ENCODE results near the gene CLEC4M.
"Not testable (repeated sequence)": the region's sequence is repeated elsewhere in the genome, so short reads cannot be mapped to it uniquely, and the experiment has no call there.

DNA sequence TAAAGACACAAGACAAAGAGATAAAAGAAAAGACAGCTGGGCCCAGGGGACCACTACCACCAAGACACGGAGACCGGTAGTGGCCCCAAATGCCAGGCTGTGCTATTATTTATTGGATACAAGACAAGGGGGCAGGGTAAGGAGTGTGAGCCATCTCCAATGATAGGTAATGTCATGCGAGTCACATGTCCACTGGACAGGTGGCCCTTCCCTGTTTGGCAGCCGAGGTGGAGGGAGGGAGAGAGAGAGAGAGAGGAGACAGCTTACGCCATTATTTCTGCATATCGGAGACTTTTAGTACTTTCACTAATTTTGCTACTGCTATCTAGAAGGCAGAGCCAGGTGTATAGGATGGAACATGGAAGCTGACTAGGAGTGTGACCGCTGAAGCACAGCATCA is 29.7 kb downstream of the CLEC4M start:
- TF ChIP-seq SUZ12 (IDR thresholded peaks at IDR 0.05; ENCODE audit: low read length); RAD21 (IDR thresholded peaks at IDR 0.05 in 1 of 2, conservative IDR thresholded peaks at IDR 0.05 in 1 of 2; ENCODE audit: low read depth in 2 of 2, low read length in 2 of 2); POLR2AphosphoS5 (IDR thresholded peaks at IDR 0.05; ENCODE audit: low read depth, low read length); POLR2A (IDR thresholded peaks at IDR 0.05; ENCODE audit: control extremely low read depth in 1 of 2, low read depth in 2 of 2, low read length in 2 of 2); TEAD4 (IDR thresholded peaks at IDR 0.05; ENCODE audit: low read depth, low read length); RFX5 (IDR thresholded peaks at IDR 0.05; ENCODE audit: borderline replicate concordance, low read depth, low read length); CTCF (IDR thresholded peaks at IDR 0.05; ENCODE audit: control extremely low read depth in 1 of 3, insufficient read depth in 1 of 3, low read depth in 1 of 3, low read length in 3 of 3); TBP (IDR thresholded peaks at IDR 0.05; ENCODE audit: low read depth, low read length); MAX (IDR thresholded peaks at IDR 0.05); KDM5A (IDR thresholded peaks at IDR 0.05; ENCODE audit: low read length); CHD2 (IDR thresholded peaks at IDR 0.05; ENCODE audit: low read length); KDM1A (IDR thresholded peaks at IDR 0.05; ENCODE audit: borderline replicate concordance, low read length); CBX5 (IDR thresholded peaks at IDR 0.05; ENCODE audit: low read depth, low read length); EP300 (IDR thresholded peaks at IDR 0.05; ENCODE audit: borderline replicate concordance in 1 of 2, low read depth in 2 of 2, low read length in 2 of 2): not testable (repeated sequence)

Measured in H1 (cell line).